ENCODE measurements around the gene GINS3.
"Not testable (repeated sequence)": the region's sequence is repeated elsewhere in the genome, so short reads cannot be mapped to it uniquely, and the experiment has no call there.

The GINS3 gene

DNA sequence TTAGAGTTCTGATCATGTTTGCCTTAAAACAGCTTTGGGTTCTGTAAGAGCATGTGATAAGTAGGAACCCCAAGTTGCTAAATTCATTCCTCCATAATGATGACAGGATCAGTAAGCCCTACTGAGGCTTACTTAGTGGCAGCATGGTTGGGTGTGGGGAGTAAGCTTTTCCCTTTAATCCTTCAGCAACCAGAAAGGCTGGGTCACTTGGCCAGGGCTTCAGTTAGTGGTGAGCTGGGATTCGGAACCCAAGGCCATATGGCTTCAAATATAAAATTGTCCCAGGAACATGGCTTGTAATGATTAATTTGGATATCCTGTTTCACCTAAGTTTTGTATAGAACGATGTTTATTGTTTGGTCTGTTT, 850 bp downstream of the GINS3 start:
- DNase-seq = no peak

DNA sequence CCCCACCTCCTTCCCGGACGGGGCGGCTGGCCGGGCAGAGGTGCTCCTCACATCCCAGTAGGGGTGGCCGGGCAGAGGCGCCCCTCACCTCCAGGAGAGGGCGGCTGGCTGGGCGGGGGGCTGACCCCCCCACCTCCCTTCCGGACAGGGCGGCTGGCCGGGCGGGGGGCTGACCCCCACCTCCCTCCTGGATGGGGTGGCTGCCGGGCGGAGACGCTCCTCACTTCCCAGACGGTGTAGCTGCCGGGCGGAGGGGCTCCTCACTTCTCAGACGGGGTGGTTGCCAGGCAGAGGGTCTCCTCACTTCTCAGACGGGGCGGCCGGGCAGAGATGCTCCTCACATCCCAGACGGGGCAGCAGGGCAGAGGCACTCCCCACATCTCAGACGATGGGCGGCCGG, 4.6 kb downstream of the GINS3 start:
- DNase-seq = not testable (repeated sequence)

DNA sequence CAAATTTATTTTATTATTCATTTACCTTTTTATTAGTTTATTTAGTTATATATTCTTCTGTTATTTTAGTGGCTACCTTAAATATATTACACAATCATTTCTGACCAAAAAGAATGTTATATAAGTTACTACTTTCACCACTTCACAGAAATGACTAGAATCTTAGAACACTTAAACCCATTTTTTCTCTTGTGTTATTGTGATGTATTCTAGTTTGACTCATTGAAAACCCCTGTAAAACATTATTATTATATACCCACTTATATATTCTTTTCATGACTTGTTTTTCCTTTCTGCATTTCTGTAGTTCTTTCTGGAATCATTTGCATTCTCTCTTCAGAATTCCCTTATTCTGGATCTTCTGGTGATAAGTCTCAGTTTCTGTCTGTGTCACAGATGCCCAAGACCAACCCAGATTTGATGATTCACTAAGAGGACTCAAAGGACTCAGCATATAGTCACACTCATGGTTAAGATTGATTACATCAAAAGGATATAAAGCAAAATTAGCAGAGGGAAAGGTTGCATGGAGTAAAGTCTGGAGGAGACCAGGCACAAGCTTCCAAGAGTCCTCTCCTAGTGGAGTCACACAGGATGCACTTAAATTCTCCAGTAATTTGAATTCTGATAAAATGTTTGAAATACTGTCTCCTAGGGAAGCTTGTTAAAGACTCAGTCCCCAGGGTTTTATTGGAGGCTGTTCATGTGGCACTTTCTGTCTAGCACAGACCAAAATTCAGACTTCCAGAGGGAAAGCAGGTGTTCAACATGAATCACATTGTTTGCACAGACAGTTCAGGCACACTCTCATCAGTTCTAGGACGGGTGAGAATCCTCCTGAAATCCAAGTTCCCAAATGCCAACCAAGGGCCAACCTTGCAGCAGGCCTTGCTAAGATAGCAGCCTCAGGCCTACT, 7.7 kb downstream of the GINS3 start:
- no peak for DNase-seq

DNA sequence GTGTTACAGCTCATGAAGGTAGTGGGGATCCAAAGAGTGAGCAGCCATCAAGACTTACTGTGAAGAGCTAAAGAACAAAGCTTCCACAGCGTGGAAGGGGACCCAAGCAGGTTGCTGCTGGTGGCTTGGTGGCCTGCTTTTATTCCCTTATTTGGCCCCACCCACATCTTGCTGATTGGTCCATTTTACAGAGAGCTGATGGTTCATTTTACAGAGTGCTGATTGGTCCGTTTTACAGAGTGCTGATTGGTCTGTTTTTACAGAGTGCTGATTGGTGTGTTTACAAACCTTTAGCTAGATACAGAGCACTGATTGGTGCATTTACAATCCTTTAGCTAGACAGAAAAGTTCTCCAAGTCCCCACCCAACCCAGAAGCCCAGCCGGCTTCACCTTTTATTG, 9.0 kb downstream of the GINS3 start:
- not testable (repeated sequence) for DNase-seq

DNA sequence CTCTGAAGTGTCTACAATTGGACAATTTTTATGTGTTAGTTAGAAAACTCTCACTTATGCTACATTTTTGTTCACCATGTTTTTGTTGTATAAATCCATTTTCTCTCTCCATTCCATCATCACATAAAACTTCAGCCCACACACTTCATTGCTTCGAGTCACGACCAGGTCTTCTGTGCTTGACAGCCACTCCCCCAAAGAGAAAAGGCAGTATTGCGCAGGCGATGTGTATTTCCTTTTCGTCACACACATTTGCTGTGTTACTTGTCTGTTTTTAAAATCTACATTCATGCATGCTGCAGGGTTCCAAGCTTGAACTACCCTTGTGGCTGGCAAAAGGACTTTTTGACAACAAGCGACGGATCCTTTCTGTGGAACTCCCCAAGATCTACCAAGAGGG, 10.5 kb downstream of the GINS3 start:
- no peak for DNase-seq

DNA sequence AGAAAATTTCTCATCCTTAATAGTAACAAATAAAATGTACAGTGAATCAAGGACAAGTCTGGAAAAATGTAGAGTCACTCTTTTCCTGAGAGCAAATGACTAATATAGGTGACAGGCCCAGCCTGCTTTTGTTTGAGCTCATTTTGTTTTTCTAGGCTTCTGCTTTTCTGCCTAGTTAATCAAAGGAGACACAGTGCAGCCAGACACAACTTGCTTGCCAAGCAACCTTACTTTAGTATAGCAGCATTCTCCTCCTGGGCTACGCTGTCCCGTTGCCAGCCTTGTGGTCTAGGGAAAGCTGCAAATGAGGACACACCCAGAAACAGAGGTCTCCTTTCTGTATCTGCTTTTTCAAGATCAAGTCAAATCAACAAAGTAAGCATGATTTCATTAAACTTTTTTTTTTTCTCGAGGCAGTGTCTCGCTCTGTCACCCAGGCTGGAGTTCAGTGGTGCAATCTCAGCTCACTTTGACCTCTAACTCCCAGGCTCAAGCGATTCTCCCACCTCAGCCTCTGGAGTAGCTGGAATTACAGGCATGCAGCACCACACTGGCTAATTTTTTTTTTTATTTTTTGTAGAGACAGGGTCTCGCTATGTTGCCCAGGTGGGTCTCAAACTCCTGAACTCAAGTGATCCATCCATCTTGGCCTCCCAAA, 17.2 kb downstream of the GINS3 start:
- no peak for DNase-seq

DNA sequence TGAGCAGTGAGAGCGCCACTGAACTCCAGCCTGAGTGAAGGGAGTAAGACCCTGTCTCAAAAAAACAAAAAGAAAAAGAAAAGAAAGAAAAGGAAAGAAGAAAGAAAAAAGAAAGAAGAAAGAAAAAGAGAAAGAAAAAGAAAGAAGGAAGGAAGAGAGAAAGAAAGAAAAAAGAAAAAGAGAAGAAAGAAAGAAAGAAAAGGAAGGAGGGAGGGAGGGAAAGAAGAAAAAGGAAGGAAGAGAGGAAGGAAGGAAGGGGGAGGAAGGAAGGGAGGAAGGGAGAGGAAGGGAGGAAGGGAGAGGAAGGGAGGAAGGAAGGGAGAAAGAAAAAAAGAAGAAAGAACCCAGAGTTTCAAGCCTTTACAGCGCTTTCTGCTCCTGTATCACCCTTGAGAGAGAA, 19.1 kb downstream of the GINS3 start:
- no peak for DNase-seq

DNA sequence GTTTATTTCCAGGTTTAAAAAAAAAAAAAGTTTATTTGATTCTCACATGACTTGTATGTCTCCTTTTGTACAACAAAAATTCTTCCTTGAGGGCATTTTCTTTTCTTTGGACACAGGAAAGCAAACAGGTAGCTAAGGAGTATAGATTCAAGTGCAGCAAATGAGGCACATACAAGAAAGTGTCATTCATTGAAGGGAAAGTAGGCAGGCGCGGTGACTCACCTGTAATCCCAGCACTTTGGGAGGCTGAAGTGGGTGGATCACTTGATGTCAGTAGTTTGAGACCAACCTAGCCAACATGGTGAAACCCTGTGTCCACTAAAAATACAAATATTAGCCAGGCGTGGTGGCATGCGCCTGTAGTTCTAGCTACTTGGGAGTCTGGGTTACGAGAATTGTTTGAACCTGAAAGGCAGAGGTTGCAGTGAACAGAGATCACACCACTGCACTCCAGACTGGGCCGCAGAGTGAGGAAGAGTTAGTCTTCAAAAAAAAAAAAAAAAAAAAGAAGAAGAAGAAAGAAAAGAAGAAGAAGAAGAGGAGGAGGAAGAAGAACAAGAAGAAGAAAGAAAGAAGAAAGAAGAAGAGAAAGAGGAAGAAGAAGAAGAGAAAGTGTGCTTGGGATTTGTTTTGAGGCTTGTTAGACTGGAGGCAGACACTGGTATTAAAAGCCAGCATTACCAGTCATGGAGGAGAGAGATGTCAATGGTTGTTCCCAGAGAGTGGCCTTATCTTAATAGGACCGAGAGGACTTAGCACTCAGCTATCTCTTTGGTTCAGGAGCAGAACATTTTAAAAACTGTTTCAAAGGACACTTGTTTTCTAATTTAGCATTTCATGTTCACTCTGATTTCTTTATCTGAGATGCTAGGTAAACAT, 19.7 kb downstream of the GINS3 start:
- no peak for DNase-seq

DNA sequence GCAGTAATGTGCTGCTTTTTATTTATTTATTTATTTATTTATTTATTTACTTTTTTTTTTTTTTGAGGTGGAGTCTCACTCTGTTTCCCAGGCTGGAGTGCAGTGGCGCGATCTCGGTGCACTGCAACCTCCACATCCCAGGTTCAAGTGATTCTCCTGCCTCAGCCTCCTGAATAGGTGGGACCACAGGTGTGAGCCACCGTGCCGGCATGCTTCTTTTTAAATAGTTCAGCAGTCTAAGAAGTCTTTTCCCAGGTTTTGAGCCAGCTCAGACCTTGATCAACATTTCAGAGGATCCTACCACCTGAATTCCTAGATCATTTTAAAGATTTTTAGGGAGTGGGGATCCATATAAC, 20.3 kb downstream of the GINS3 start:
- not testable (repeated sequence) for DNase-seq

DNA sequence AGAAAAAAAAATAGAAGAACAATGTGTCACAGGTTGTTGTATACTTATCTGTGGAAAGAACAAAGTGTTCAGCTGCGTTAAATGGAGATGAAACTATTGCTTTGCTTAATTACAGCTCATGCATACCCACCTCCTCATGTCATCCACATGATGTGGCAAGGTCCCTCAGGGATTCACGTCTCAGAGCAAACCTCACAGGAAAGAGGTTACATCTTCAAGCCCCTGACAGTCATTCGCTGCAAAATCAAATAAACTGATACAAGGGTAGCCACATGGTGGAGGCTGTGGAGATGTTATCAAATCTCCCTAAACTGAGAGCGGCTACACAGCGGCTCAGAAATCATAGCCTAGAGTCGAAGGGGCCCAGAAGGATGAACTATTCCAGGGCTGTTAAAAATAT, 21.1 kb downstream of the GINS3 start:
- no peak for DNase-seq

DNA sequence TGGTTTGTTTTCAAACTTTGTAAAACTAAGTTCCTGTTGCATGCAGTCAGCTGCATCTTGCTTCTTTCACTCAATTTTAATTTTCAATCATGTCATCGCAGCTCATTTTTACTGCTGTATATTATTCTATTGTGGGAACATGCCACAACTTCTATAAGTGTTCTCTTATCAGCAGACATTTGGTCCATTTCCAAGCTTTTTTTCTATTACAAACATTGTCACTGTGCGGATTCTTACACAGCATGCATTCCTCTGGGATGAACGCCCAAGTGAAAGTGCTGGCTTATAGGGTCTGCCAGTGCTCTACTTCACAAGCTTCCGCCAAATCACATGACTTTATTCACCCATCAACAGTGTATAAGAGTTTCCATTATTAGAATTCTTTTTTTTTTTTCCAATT, 22.7 kb downstream of the GINS3 start:
- DNase-seq = no peak

DNA sequence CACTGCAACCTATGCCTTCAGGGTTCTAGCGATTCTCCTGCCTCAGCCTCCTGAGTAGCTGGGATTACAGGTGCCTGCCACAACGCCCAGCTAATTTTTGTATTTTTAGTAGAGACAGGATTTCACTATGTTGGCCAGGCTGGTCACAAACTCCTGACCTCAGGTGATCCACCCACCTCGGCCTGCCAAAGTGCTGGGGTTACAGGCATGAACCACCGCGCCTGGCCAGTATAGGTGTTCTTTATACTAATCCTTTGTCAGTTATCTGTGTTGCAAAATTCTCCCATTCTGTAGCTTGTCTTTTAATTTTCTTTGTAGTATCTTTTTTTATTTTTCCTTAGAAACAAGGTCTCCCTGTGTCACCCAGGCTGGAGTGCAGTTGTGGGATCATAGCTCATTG, 23.7 kb downstream of the GINS3 start:
- not testable (repeated sequence) for DNase-seq

DNA sequence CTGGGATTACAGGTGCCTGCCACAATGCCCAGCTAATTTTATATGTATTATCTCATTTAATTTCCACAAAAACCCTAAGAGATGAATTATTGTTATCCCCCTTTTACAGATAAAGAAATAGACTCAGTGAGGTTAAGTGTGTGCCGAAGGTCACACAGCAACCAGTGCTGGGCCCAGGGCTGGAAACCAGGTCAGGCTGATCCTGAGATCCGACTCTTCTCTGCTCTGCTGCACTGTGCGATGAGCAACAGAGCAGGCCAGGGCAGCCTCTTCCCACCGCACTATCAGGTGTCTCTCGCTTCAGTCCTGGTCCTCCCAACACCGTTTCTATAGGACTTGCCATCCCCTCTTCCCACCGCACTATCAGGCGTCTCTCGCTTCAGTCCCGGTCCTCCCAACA, 24.8 kb downstream of the GINS3 start:
- DNase-seq = no peak

DNA sequence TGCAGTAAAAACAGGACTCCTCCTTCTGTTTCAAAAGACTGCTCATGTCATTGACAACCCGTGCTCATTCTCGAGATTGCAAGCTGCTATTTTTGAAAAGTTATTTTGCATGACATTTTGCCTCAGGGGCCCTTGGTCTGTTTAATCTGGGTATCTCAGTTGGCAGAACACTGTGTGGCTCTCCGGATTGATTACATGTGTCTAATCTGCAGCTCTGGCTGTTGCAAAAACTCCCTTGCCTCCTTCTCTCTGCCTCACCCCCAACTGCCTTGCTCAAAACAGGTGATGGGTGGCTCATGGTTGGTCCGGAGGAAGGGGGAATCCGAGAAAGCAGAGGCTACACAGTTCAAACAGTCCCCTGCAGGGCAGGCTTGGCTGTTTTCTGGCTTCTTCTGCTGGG, 25.3 kb downstream of the GINS3 start:
- DNase-seq = no peak

DNA sequence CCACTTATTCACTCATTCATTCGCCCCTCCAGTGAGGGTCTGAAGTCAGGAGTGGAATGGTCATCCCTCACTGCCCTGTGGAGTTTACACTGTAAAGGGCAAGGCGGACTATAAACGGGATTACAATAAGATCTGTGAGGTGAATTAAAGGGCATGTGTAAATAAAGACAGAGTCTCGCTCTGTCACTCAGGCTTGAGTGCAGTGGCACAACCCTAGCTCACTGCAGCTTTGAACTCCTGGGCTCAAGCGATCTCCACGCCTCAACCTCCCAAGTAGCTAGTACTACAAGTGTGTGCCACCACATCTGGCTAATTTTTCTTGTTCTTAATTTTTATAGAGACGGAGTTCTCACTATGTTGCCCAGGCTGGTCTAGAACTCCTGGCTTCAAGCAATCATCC, 25.8 kb downstream of the GINS3 start:
- DNase-seq = no peak

DNA sequence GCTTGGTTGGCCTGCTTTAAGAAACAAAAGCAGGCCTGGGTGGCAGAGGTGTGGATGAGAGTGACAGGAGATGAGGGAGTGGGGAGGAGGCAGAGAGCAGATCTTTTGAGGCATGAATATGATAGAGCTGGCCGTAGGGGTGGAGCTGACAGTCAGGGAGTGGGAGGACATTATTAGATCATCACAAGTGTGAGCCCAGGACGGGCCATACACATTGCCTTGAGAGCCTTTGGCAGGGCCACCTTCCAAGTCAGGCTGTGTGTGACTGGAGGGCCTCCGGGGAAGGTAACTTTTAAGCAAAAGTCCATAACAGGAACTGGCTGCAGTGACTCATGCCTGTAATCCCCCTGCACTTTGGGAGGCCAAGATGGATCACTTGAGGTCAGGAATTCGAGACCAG, 26.3 kb downstream of the GINS3 start:
- DNase-seq = no peak

DNA sequence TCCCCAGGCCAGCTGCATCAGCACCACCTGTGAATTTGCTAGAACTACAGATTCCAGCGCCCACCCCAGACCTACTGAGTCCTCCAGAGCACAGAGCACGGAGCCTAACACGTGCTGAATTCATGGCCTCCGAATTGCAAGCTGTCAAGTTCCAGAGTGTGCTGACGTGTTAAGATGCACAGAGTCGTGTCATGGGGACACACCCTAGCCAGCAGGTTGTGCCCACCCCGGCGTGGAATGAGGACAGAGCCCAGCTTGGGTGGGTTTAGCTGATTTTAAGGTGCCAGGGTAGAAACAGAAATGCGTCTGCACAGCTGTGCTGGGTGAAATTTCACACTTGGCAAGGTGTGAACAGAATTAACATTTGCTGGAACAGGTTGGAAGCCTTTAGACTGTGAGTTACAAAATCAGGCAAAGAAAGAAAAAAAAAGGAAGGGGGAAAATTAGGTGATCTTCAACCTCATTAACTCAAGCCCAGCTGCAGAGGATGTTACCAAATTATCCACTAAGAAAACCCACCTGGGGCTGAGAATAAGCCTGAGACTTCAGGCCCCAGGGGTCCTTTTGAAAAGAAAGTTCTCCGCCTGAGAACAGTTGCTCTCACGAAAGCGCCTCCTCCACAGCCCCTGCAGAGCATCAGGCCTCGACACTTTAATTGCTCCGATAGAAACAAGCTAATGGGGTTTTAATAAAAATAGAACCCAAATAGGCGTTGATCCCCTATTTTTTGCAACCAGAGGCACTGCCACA, 27.1 kb downstream of the GINS3 start:
- no peak for DNase-seq

DNA sequence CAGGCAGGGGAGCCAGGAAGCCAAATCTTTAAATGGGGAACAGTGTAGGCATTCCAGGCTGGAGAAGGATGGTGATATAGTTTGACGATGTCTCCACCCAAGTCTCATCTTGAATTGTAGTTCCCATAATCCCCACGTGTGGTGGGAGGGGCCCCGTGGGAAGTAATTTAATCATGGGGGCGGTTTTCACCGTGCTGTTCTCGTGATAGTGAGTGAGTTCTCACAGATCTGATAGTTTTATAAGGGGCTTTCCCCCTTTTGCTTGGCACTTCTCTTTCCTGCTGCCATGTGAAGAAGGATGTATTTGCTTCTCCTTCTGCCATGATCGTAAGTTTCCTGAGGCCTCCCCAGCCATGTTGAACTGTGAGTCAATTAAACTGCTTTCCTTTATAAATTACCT, 28.8 kb downstream of the GINS3 start:
- no peak for DNase-seq

DNA sequence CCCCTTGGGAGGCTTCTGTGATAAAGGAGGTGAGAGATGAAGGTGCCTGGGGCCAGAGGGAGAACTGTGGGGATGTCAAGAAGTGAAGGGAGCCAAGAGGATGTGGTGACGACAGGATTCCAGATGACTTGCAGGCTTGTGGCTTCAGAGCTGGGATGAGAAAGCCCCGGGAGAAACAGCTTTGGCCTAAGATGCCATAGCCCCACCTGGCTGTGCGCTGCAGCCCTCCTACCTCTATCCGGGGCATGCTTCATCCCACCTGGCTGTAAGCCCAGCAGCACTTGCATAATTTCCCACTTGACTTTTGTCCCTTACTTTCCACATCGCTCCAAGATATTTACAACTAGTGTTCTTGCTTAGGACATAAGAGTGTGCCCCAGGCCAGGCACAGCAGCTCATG, 29.3 kb downstream of the GINS3 start:
- no peak for DNase-seq

DNA sequence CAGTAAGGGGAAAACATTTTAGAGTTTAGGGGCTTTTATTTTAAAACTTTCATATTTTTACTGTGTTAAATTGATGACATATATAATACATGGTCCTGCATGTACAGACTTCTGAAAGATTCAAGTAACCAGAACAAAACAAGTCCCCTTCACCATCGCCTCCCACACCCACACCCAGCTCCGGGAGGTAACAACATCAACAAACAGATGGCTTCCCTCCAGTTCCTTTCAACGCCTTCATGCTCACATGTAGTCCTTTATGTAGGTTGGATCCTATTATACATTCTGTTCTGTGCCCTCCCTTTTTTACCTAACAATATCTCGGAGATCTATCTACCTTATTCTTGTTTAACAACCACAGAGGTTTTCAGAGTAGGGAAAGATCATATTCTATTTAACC, 30.5 kb downstream of the GINS3 start:
- no peak for DNase-seq

DNA sequence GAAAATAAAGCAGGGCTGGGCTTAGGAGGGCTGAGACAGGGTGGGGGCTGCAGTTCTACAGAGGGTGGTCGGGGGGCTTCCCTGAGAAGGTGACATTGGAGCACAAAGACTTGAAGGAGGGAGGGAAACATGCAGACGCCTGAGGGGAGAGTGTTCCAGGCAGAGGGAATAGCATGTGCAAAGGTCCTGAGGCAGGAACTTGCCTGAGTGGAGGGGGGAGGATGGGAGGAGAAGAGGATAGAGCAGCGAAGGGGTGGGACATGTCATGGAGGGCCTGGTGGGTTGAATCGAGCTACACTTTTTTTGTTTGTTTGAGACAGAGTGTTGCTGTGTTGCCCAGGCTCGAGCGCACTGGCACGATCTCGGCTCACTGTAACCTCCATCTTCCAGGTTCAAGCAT, 33.0 kb downstream of the GINS3 start:
- DNase-seq = no peak

DNA sequence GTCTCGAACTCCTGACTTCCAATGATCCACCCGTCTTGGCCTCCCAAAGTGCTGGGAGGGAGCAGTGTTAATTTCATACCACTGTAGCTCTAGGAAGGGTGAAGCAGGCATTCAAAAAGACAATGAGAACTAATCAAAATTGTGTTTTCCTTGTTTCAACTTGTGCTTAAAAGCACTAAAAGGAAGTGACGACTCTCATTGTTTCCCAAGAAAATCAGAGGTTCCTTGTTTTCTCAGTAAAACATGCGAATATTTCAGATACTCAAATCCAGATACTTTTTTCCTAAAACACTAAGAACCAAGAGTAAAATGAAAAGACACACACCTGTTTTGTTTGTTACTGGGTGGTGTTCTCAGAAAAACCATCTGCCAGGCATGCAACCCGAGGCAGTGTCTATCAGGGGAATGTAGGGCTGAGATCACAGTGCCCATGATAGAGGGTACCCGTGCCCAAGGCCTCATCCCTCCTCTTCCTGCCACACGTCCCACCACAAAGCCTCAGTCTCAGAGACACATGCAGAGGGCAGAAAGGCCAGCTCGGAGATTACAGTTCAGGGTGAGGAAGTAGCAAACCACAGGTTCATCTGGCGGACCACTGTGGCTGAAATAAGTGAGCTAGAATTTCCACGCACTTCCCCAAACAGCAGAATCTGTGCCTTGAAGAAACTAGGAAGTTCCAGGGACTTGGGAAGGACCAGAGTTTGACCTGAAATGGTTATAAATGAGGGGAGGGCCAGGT, 33.7 kb downstream of the GINS3 start:
- no peak for DNase-seq

Data from stimulated activated naive CD4-positive, alpha-beta T cell treated with Interleukin-2 at 50 U/mL for 16 hours (primary cell).